ENCODE results near the gene COX4I1. TPM values are rescaled to one million over a fixed set of nuclear protein-coding genes. Genes with fewer than 3 reads are reported as not detected.

The COX4I1 gene
- polyA plus RNA-seq, 3 donors: 985 to 1,312 (median 1,132) TPM

- Histone ChIP-seq H3K4me3 (replicated peaks in 1 of 3; ENCODE audit: low read depth in 2 of 3, low read length in 3 of 3) (no peak overlapping the region), H3K9me3 (replicated peaks in 1 of 2; ENCODE audit: control insufficient read depth in 1 of 2, insufficient read depth in 1 of 2, low read length in 2 of 2) (no peaks in the 10 kb centered on the region), H3K27me3 (ENCODE audit: control insufficient read depth in 2 of 2, insufficient read depth in 2 of 2, low read length in 2 of 2) (peaks cover 0 to 2% of the 10 kb centered on the region in 2 donors), H3K4me1 (ENCODE audit: control insufficient read depth in 1 of 2, insufficient read depth in 2 of 2, low read length in 2 of 2) (peaks cover 18 to 22% of the 10 kb centered on the region in 2 donors), H3K27ac (ENCODE audit: low read depth in 1 of 2, low read length in 2 of 2) (no peak overlapping the region), H3K79me2 (ENCODE audit: insufficient read depth, low read length) (no peaks in the 10 kb centered on the region), H4K20me1 (ENCODE audit: insufficient read depth, low read length) (no peaks in the 10 kb centered on the region), H3K4me2 (replicated peaks; ENCODE audit: extremely low read depth, low read length, poor library complexity, severe bottlenecking) (no peak overlapping the region), H3K9ac (ENCODE audit: insufficient read depth, low read length, poor library complexity, severe bottlenecking) (no peak overlapping the region), H3K36me3 (replicated peaks in 1 of 2; ENCODE audit: control insufficient read depth in 1 of 2, insufficient read depth in 2 of 2, low read length in 2 of 2) (no peaks in the 10 kb centered on the region), H2AFZ (ENCODE audit: insufficient read depth, low read depth, low read length, poor library complexity, severe bottlenecking) (no peak overlapping the region)
- DNase-seq: no peak
- Mint-ChIP-seq H3K36me3 (no peaks in the 10 kb centered on the region), H3K4me1 (peaks cover 23% of the 10 kb centered on the region), H3K4me3 (no peak overlapping the region), H3K27me3 (ENCODE audit: low read depth in 3 of 3) (peaks cover 3 to 8% (median 7%) of the 10 kb centered on the region in 3 donors), H3K9me3 (peaks cover 0 to 2% (median 0%) of the 10 kb centered on the region in 7 donors), H3K27ac (peak overlapping the region in 3 of 7 donors; percentile 19 to 40 (median 25))
- no peak for TF ChIP-seq CTCF (IDR thresholded peaks at IDR 0.05)
- 76% methylated on average over 16 of the region's 22 CpGs for WGBS (ENCODE audit: insufficient coverage)
- intact Hi-C loops (cut with micrococcal nuclease): loop anchor here (1.0 to 5.0 kb wide), 4 partner anchors 82 to 194 kb away; no protein-coding TSS in a partner anchor
These were observed 21.3 kb downstream of the COX4I1 start for GRCh38 chr16:85820604-85821372.

DNA sequence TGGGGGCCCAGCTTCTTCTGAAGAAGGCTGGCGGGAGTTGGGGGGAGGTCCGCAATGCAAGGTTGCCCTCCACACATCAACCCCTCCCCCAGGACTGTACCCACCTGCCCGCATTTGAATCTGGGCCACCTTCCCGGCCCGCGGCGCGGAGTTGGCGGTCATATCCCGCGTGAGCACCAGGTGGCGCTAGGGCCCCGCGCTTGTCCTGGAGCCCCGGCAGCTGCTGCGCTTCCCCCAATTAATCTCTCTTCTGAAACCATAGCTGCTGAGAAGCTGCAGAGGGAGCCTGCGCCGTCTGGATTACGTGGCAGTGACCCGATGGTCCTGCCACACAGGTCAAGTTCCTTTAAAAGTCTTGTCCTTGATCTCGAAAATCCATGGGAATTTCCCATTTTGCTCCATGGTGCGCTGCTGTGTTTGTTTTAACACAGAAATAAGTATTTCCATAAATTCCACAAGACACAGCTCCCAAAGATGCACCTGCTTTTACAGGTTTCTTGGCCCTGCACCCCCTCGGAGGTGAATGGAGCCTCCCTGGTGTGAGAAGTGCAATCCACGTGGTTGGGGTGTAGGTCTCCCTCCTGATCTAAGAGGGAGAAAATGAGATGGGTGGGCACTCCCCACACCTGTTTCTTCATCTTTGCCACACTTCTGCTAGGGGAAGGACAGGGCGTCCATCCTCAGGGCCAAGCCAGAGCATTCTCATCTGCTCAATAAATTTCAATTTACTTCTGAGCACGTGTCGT is 22.1 kb downstream of the COX4I1 start:
- no peak overlapping the region for H3K4me2 ChIP-seq (replicated peaks; ENCODE audit: extremely low read depth, low read length, poor library complexity, severe bottlenecking)
- H3K9ac ChIP-seq (ENCODE audit: insufficient read depth, low read length, poor library complexity, severe bottlenecking): no peak overlapping the region
- H3K27me3 ChIP-seq (ENCODE audit: control insufficient read depth in 2 of 2, insufficient read depth in 2 of 2, low read length in 2 of 2): peaks cover 0 to 2% of the 10 kb centered on the region in 2 donors
- H2AFZ ChIP-seq (ENCODE audit: insufficient read depth, low read depth, low read length, poor library complexity, severe bottlenecking): no peak overlapping the region
- Mint-ChIP-seq H3K4me3 (no peak overlapping the region), H3K36me3 (no peaks in the 10 kb centered on the region), H3K9me3 (peaks cover 0 to 2% (median 0%) of the 10 kb centered on the region in 7 donors), H3K27me3 (ENCODE audit: low read depth in 3 of 3) (peaks cover 3 to 8% (median 3%) of the 10 kb centered on the region in 3 donors), H3K4me1 (peaks cover 28% of the 10 kb centered on the region), H3K27ac (peak overlapping the region in 3 of 7 donors; percentile 3 to 76 (median 74))
- no peak overlapping the region for H3K27ac ChIP-seq (ENCODE audit: low read depth in 1 of 2, low read length in 2 of 2)
- DNase-seq: peak; percentile 81 to 97 (median 85)
- TF ChIP-seq CTCF (IDR thresholded peaks at IDR 0.05): peak; percentile 99
- H3K79me2 ChIP-seq (ENCODE audit: insufficient read depth, low read length): no peaks in the 10 kb centered on the region
- H3K36me3 ChIP-seq (replicated peaks in 1 of 2; ENCODE audit: control insufficient read depth in 1 of 2, insufficient read depth in 2 of 2, low read length in 2 of 2): no peaks in the 10 kb centered on the region
- no peaks in the 10 kb centered on the region for H4K20me1 ChIP-seq (ENCODE audit: insufficient read depth, low read length)
- H3K4me3 ChIP-seq (replicated peaks in 1 of 3; ENCODE audit: low read depth in 2 of 3, low read length in 3 of 3): no peak overlapping the region
- intact Hi-C loops (cut with micrococcal nuclease): loop anchor here (1.0 to 5.0 kb wide), 4 partner anchors 81 to 193 kb away; no protein-coding TSS in a partner anchor
- 8% methylated on average over 21 of the region's 27 CpGs for WGBS (ENCODE audit: insufficient coverage)
- H3K9me3 ChIP-seq (replicated peaks in 1 of 2; ENCODE audit: control insufficient read depth in 1 of 2, insufficient read depth in 1 of 2, low read length in 2 of 2): no peaks in the 10 kb centered on the region
- peaks cover 18 to 22% of the 10 kb centered on the region in 2 donors for H3K4me1 ChIP-seq (ENCODE audit: control insufficient read depth in 1 of 2, insufficient read depth in 2 of 2, low read length in 2 of 2)

Data from CD14-positive monocyte (primary cell).